ENCODE data around the gene GPR34. TPM values are rescaled to one million over a fixed set of nuclear protein-coding genes. Genes with fewer than 3 reads are reported as not detected.

GPR34 gene
- total and polyA plus RNA-seq, 2 of the 13 experiments (the other 11 are each of a cell fraction or from before 2014, with no cell fraction given) = not detected

DNA sequence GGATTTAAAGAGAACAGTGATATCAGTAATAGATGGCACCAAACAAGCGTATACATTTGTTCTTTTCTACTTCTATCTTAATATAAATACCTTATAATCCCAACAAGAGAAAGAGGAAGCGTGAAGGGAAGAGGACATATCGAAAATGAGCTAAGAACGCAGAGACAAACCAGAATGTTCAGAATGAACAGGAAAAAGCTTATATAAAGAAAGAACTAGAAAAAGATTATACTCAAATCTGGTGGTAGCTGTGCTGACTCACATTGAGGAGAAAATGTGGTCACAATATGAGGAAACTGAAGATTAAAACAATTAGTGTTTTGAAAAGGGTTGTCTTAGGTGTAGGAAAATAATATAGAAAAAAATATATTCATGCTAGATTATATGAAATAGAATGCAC, 2.0 kb upstream of the GPR34 start (continued):
- TF ChIP-seq, protein P1, sequence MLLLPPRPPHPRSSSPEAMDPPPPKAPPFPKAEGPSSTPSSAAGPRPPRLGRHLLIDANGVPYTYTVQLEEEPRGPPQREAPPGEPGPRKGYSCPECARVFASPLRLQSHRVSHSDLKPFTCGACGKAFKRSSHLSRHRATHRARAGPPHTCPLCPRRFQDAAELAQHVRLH (CRISPR knock-in tag; IDR thresholded peaks at IDR 0.05; ENCODE audit: borderline replicate concordance, low read depth) = no peak
- no peak for TF ChIP-seq TEAD2 (CRISPR knock-in tag; IDR thresholded peaks at IDR 0.05)
- TF ChIP-seq, protein P2, sequence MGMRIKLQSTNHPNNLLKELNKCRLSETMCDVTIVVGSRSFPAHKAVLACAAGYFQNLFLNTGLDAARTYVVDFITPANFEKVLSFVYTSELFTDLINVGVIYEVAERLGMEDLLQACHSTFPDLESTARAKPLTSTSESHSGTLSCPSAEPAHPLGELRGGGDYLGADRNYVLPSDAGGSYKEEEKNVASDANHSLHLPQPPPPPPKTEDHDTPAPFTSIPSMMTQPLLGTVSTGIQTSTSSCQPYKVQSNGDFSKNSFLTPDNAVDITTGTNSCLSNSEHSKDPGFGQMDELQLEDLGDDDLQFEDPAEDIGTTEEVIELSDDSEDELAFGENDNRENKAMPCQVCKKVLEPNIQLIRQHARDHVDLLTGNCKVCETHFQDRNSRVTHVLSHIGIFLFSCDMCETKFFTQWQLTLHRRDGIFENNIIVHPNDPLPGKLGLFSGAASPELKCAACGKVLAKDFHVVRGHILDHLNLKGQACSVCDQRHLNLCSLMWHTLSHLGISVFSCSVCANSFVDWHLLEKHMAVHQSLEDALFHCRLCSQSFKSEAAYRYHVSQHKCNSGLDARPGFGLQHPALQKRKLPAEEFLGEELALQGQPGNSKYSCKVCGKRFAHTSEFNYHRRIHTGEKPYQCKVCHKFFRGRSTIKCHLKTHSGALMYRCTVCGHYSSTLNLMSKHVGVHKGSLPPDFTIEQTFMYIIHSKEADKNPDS (CRISPR knock-in tag; IDR thresholded peaks at IDR 0.05) = no peak
- no peak for TF ChIP-seq ATF7 (IDR thresholded peaks at IDR 0.05)
- TF ChIP-seq ATF7 (CRISPR knock-in tag; IDR thresholded peaks at IDR 0.05) = no peak
- TF ChIP-seq, protein P3, sequence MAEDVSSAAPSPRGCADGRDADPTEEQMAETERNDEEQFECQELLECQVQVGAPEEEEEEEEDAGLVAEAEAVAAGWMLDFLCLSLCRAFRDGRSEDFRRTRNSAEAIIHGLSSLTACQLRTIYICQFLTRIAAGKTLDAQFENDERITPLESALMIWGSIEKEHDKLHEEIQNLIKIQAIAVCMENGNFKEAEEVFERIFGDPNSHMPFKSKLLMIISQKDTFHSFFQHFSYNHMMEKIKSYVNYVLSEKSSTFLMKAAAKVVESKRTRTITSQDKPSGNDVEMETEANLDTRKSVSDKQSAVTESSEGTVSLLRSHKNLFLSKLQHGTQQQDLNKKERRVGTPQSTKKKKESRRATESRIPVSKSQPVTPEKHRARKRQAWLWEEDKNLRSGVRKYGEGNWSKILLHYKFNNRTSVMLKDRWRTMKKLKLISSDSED (CRISPR knock-in tag; IDR thresholded peaks at IDR 0.05) = no peak
- no peak for TF ChIP-seq PHB2 (IDR thresholded peaks at IDR 0.05; ENCODE audit: partially characterized antibody)

DNA sequence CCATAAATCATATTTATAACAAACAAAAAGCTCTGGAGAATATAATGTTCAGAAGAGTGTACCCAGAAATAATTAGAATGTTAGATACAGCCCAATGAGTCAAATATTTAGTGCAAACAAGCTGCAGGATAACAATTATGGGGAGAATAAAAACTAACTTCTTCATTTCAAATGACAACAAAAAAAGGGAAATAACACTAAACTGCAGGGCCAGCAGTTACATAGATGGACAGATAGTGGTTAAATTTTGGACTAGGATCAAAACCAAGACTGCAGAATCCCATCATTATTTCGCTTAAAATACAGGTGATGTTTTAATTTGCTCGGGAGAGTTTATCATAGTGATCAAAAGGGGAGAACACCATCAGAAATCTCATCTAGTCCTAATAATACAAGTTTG, 617 bp upstream of the GPR34 start:
- 95% methylated on average over 2 of the region's 2 CpGs for WGBS (ENCODE audit: low lambda C conversion rate)
- no peaks in the 10 kb centered on the region for H3K27me3 ChIP-seq (ENCODE audit: control insufficient read depth in 1 of 2, insufficient read depth in 2 of 2, low read length in 2 of 2)
- no peak overlapping the region for H2AFZ ChIP-seq (ENCODE audit: low read length)
- intact Hi-C loops (cut with micrococcal nuclease; ENCODE audit: unreplicated experiment) (no loop called here), in situ Hi-C loops (cut with HindIII; ENCODE audit: extremely low pct_ligation_motif_present, low pct_unique_long_range_greater_than_20kb) (no loop called here)
- H3K4me3 ChIP-seq (replicated peaks in 1 of 3; ENCODE audit: insufficient read depth in 1 of 3, low read depth in 2 of 3, low read length in 3 of 3) = no peak overlapping the region
- no peaks in the 10 kb centered on the region for H4K20me1 ChIP-seq (ENCODE audit: insufficient read depth, low read length)
- H3K4me2 ChIP-seq (ENCODE audit: low read depth, low read length) = no peak overlapping the region
- no peaks in the 10 kb centered on the region for H3K36me3 ChIP-seq (replicated peaks in 1 of 2; ENCODE audit: control insufficient read depth in 1 of 2, insufficient read depth in 2 of 2, low read length in 2 of 2)
- H3K4me1 ChIP-seq (ENCODE audit: insufficient read depth, low read length) = no peaks in the 10 kb centered on the region
- no peak overlapping the region for H3K9ac ChIP-seq (ENCODE audit: insufficient read depth, low read depth, low read length)
- ChIA-PET CTCF (ENCODE audit: low intra/inter-chr PET ratio, low total read pairs) (no interaction called here), POLR2A (no interaction called here)
- no TSS peak for BruUV-seq (replicated peaks)
- TF ChIP-seq NFIC (IDR thresholded peaks at IDR 0.05; ENCODE audit: low read length) = no peak
- TF ChIP-seq ZNF136 (CRISPR knock-in tag; IDR thresholded peaks at IDR 0.05; ENCODE audit: low read depth) = no peak
- H3K9me3 ChIP-seq (ENCODE audit: low read length) = no peaks in the 10 kb centered on the region
- DNase-seq (ENCODE audit: low spot score) = no peak
- no peak overlapping the region for H3K27ac ChIP-seq (ENCODE audit: extremely low read length, insufficient read depth, low read length)
- no peaks in the 10 kb centered on the region for H3K79me2 ChIP-seq (ENCODE audit: insufficient read depth, low read length)
- no peak for ATAC-seq
- no peak for FAIRE-seq

All from HepG2 (cell line).